Fibroblast of lung (primary cell): ENCODE data around the gene ERH. TPM values are rescaled to one million over a fixed set of nuclear protein-coding genes. Genes with fewer than 3 reads are reported as not detected.

Source experiments
- DNase-seq, 2 donors: peaks; one replicate each; pipeline versions ENCODE4 v3.0.0 to v3.0.0-alpha.2; 2010; ENCODE audit warnings: low read depth in 2 of 2
- H2AFZ ChIP-seq: 2 replicates; pipeline ENCODE4 v1.5.1; 2012; ENCODE audit warnings: low read length, control low read depth, inconsistent platforms
- H3K27ac ChIP-seq: 2 replicates; pipeline ENCODE4 v1.5.1; 2011; ENCODE audit warnings: low read length, control low read depth; ENCODE audit not compliant: insufficient read depth
- H3K27me3 ChIP-seq: 2 replicates; pipeline ENCODE4 v1.5.1; 2011; ENCODE audit warnings: mild to moderate bottlenecking, low read length; ENCODE audit not compliant: control insufficient read depth, insufficient read depth
- H3K36me3 ChIP-seq: 2 replicates; pipeline ENCODE4 v1.5.1; 2011; ENCODE audit warnings: low read length; ENCODE audit not compliant: control insufficient read depth, insufficient read depth
- H3K4me1 ChIP-seq: 2 replicates; pipeline ENCODE4 v1.5.1; 2011; ENCODE audit warnings: low read length; ENCODE audit not compliant: control insufficient read depth, insufficient read depth; ENCODE audit errors: extremely low read depth
- H3K4me2 ChIP-seq: 2 replicates; pipeline ENCODE4 v1.5.1; 2011; ENCODE audit warnings: low read length, control low read depth; ENCODE audit not compliant: insufficient read depth; ENCODE audit errors: extremely low read depth
- H3K4me3 ChIP-seq, 4 experiments: fragments of 200-600 bp in 1 of 4; sonication (generic) in 1 of 4; replicated peaks in 1 of 4; 2 replicates each; pipeline ENCODE4 v1.5.1; 2011 to 2016; ENCODE audit warnings: low read length in 4 of 4, low read depth in 3 of 4, mild to moderate bottlenecking in 3 of 4, control low read depth in 2 of 4, inconsistent platforms in 1 of 4, mixed read lengths in 1 of 4; ENCODE audit not compliant: insufficient read depth in 1 of 4; ENCODE audit errors: control extremely low read depth in 1 of 4
- H3K79me2 ChIP-seq: 2 replicates; pipeline ENCODE4 v1.5.1; 2012; ENCODE audit warnings: mild to moderate bottlenecking, low read length, inconsistent platforms; ENCODE audit not compliant: control insufficient read depth, insufficient read depth
- H3K9ac ChIP-seq: 2 replicates; pipeline ENCODE4 v1.5.1; 2011; ENCODE audit warnings: mild to moderate bottlenecking, low read length, control low read depth; ENCODE audit not compliant: insufficient read depth
- H3K9me3 ChIP-seq: 2 replicates; pipeline ENCODE4 v1.5.1; 2012; ENCODE audit warnings: low read depth, low read length; ENCODE audit not compliant: control insufficient read depth, insufficient read depth
- H4K20me1 ChIP-seq: 2 replicates; pipeline ENCODE4 v1.5.1; 2011; ENCODE audit warnings: low read length; ENCODE audit not compliant: control insufficient read depth, insufficient read depth; ENCODE audit errors: extremely low read depth
- CTCF ChIP-seq, 2 donors: IDR thresholded peaks in 1 of 2; conservative IDR thresholded peaks in 1 of 2; 1 replicate in 1 of 2; 2 replicates in 1 of 2; pipeline ENCODE4 v1.5.1; 2011 to 2012; ENCODE audit warnings: low read length in 2 of 2, control low read depth in 1 of 2, inconsistent platforms in 1 of 2, low read depth in 1 of 2, mild to moderate bottlenecking in 1 of 2
- EZH2 ChIP-seq: IDR thresholded peaks from 2 replicates; pipeline ENCODE4 v1.5.1; 2012; ENCODE audit warnings: low read length, control low read depth, mild to moderate bottlenecking; ENCODE audit errors: missing control alignments
- polyA plus RNA-seq, 2 donors: library from polyadenylated mRNA; depleted of rRNA in 1 of 2; stranded (reverse) in 1 of 2; unstranded in 1 of 2; fragments of >200 nt; gene quantifications; 2 replicates each; pipeline ENCODE4 v1.2.1, GENCODE V29; 2011 to 2012; ENCODE audit warnings: missing spikeins in 1 of 2
- total RNA-seq: library from RNA; depleted of rRNA; stranded (reverse); fragments of >200 nt; gene quantifications from 2 replicates; pipeline ENCODE4 v1.2.1, GENCODE V29; 2014

Gene ERH
- total and polyA plus RNA-seq, 2 donors (not counting 1 experiment from before 2014, with no cell fraction given): 182 to 190 TPM

GRCh38 chr14:69344171-69344570, 53.9 kb downstream of the ERH start:
- Histone ChIP-seq H4K20me1 (no peaks in the 10 kb centered on the region), H3K27ac (no peak overlapping the region), H2AFZ (no peak overlapping the region), H3K36me3 (no peaks in the 10 kb centered on the region), H3K4me3 (no peak overlapping the region), H3K4me1 (no peaks in the 10 kb centered on the region), H3K4me2 (no peak overlapping the region), H3K79me2 (no peaks in the 10 kb centered on the region), H3K9me3 (no peaks in the 10 kb centered on the region), H3K9ac (no peak overlapping the region), H3K27me3 (peaks cover 2% of the 10 kb centered on the region)
- DNase-seq: no peak
- TF ChIP-seq CTCF (conservative IDR thresholded peaks at IDR 0.05 in 1 of 2, IDR thresholded peaks at IDR 0.05 in 1 of 2; ENCODE audit: low read depth in 1 of 2, low read length in 2 of 2) (no peak), EZH2 (no peak)

GRCh38 chr14:69342928-69343525, 55.1 kb downstream of the ERH start:
- Histone ChIP-seq H3K9ac (no peak overlapping the region), H4K20me1 (no peaks in the 10 kb centered on the region), H3K4me3 (no peak overlapping the region), H3K27ac (no peak overlapping the region), H3K79me2 (no peaks in the 10 kb centered on the region), H3K36me3 (no peaks in the 10 kb centered on the region), H3K27me3 (peaks cover 3% of the 10 kb centered on the region), H3K4me2 (no peak overlapping the region), H3K4me1 (no peaks in the 10 kb centered on the region), H3K9me3 (no peaks in the 10 kb centered on the region), H2AFZ (no peak overlapping the region)
- TF ChIP-seq CTCF (conservative IDR thresholded peaks at IDR 0.05 in 1 of 2, IDR thresholded peaks at IDR 0.05 in 1 of 2; ENCODE audit: low read depth in 1 of 2, low read length in 2 of 2) (no peak), EZH2 (no peak)
- DNase-seq: no peak

GRCh38 chr14:69339426-69339825, 58.7 kb downstream of the ERH start:
- no peaks in the 10 kb centered on the region for H3K4me1 ChIP-seq
- no peak for DNase-seq

More at GRCh38 chr14:69339426-69339825, 58.7 kb downstream of the ERH start:
- Histone ChIP-seq H4K20me1 (no peaks in the 10 kb centered on the region), H3K9me3 (no peaks in the 10 kb centered on the region), H3K79me2 (no peaks in the 10 kb centered on the region), H3K36me3 (no peaks in the 10 kb centered on the region), H3K27ac (no peak overlapping the region), H3K9ac (no peak overlapping the region), H3K4me2 (no peak overlapping the region), H3K4me3 (no peak overlapping the region), H3K27me3 (peaks cover 5% of the 10 kb centered on the region), H2AFZ (no peak overlapping the region)
- TF ChIP-seq EZH2: no peak
- no peak for TF ChIP-seq CTCF (conservative IDR thresholded peaks at IDR 0.05 in 1 of 2, IDR thresholded peaks at IDR 0.05 in 1 of 2; ENCODE audit: low read depth in 1 of 2, low read length in 2 of 2)
